T-cell (primary cell): ENCODE results near the gene DDT. TPM values are rescaled to one million over a fixed set of nuclear protein-coding genes. Genes with fewer than 3 reads are reported as not detected.

ENCODE experiments used
- ATAC-seq, 4 experiments: fragments of 200-7000 bp in 3 of 4; fragments of 150-1000 bp in 1 of 4; cut with Tn5 transposase; replicated peaks in 1 of 4; 1 replicate in 3 of 4; 2 replicates in 1 of 4; pipeline ENCODE4 v1.10.0; 2021; ENCODE audit warnings: moderate library complexity in 3 of 4, mild to moderate bottlenecking in 2 of 4, moderate number of reproducible peaks in 1 of 4
- CTCF ChIA-PET, 2 donors: fragments of 300-600 bp; sonication (Branson Sonifier 250); formaldehyde crosslinking; loops; one replicate each; lab custom pipeline; 2022; ENCODE audit warnings: antibody characterized with exemption in 2 of 2; lab: Charles Lee
- POLR2A ChIA-PET, 2 donors: fragments of 300-600 bp; sonication (Branson Sonifier 250); formaldehyde crosslinking; loops; one replicate each; lab custom pipeline; 2022; ENCODE audit warnings: antibody characterized with exemption in 2 of 2; lab: Charles Lee
- DNase-seq, 35 experiments: peaks; one replicate each; pipeline versions ENCODE4 v3.0.0 to v3.0.0-alpha.2; 2013 to 2023
- H3K27ac ChIP-seq: one replicate; pipeline ENCODE4 v1.5.1; 2013; ENCODE audit warnings: low read length
- H3K27me3 ChIP-seq, 2 experiments: replicated peaks in 1 of 2; 1 replicate in 1 of 2; 2 replicates in 1 of 2; pipeline versions ENCODE4 v1.6.1 to v1.7.0; 2013; ENCODE audit warnings: low read length in 1 of 2, mixed read lengths in 1 of 2; ENCODE audit not compliant: control insufficient read depth in 2 of 2, insufficient read depth in 2 of 2; ENCODE audit errors: extremely low read depth in 1 of 2
- H3K36me3 ChIP-seq, 2 donors: 1 replicate in 1 of 2; 2 replicates in 1 of 2; pipeline versions ENCODE4 v1.6.1 to v1.7.0; 2013; ENCODE audit warnings: low read length in 1 of 2; ENCODE audit not compliant: control insufficient read depth in 2 of 2, insufficient read depth in 1 of 2; ENCODE audit errors: extremely low read depth in 1 of 2
- H3K4me1 ChIP-seq, 2 experiments: 1 replicate in 1 of 2; 2 replicates in 1 of 2; pipeline versions ENCODE4 v1.6.1 to v1.7.0; 2013; ENCODE audit warnings: low read length in 2 of 2, mixed read lengths in 1 of 2; ENCODE audit not compliant: insufficient read depth in 2 of 2, control insufficient read depth in 1 of 2; ENCODE audit errors: extremely low read depth in 1 of 2
- H3K4me3 ChIP-seq, 2 donors: 1 replicate in 1 of 2; 2 replicates in 1 of 2; pipeline versions ENCODE4 v1.5.1 to v1.7.0; 2013; ENCODE audit warnings: mild to moderate bottlenecking in 2 of 2, low read length in 1 of 2, moderate library complexity in 1 of 2; ENCODE audit not compliant: control insufficient read depth in 1 of 2; ENCODE audit errors: extremely low read depth in 1 of 2
- H3K9me3 ChIP-seq: 2 replicates; pipeline ENCODE4 v1.7.0; 2013
- H3K27ac Mint-ChIP-seq, 2 donors: one replicate each; pipeline ENCODE4 v1.8.0; 2020 to 2021; ENCODE audit warnings: mild to moderate bottlenecking in 2 of 2, mixed read lengths in 2 of 2
- H3K27me3 Mint-ChIP-seq, 2 donors: one replicate each; pipeline ENCODE4 v1.8.0; 2021 to 2022; ENCODE audit warnings: mixed read lengths in 2 of 2
- H3K36me3 Mint-ChIP-seq: one replicate; pipeline ENCODE4 v1.8.0; 2021; ENCODE audit warnings: mixed read lengths
- H3K4me1 Mint-ChIP-seq, 3 donors: one replicate each; pipeline ENCODE4 v1.8.0; 2020 to 2022; ENCODE audit warnings: mixed read lengths in 3 of 3, mild to moderate bottlenecking in 1 of 3
- H3K4me3 Mint-ChIP-seq, 3 donors: one replicate each; pipeline ENCODE4 v1.8.0; 2020 to 2022; ENCODE audit warnings: mild to moderate bottlenecking in 3 of 3, mixed read lengths in 3 of 3, moderate library complexity in 3 of 3
- H3K9me3 Mint-ChIP-seq, 3 donors: one replicate each; pipeline ENCODE4 v1.8.0; 2020 to 2022; ENCODE audit warnings: mixed read lengths in 3 of 3
- WGBS: methylation state at CpG from one replicate; pipeline ENCODE4 v1.1.5; 2013; ENCODE audit warnings: missing lambda C conversion rate; ENCODE audit not compliant: insufficient coverage; 5-methylcytosine and 5-hydroxymethylcytosine counted together
- total RNA-seq, 35 experiments: library from RNA in 6 of 35; stranded (reverse) in 6 of 35; fragments of 120-200 nt in 1 of 35; gene quantifications; one replicate each; pipeline versions ENCODE4 v1.2.1 to v1.2.4 and lab custom pipeline; 2013 to 2026

DDT gene
- total RNA-seq, 5 donors from 2014 or later (not counting 1 experiment from before 2014, with no cell fraction given), result 72.5 to 122 (median 94.3) TPM

GRCh38 chr22:24009227-24010017, 35.2 kb upstream of the DDT start:
- Mint-ChIP-seq H3K9me3 (no peaks in the 10 kb centered on the region), H3K27ac (peak overlapping the region in 1 of 2 donors; percentile 62), H3K4me1 (peaks cover 25 to 39% (median 28%) of the 10 kb centered on the region in 3 donors), H3K36me3 (no peaks in the 10 kb centered on the region), H3K4me3 (peak overlapping the region in 1 of 3 donors; percentile 59), H3K27me3 (no peaks in the 10 kb centered on the region)
- CTCF ChIA-PET, result interaction anchor here in 1 of 2 donors (1.7 kb wide), 1 partner anchor 148 kb away, joined by 4 read pairs; no protein-coding TSS in a partner anchor
- DNase-seq, result no peak
- Histone ChIP-seq H3K36me3 (no peaks in the 10 kb centered on the region), H3K9me3 (no peaks in the 10 kb centered on the region), H3K27me3 (peaks cover 0 to 25% of the 10 kb centered on the region in 2 experiments), H3K4me3 (no peak overlapping the region), H3K27ac (no peak overlapping the region), H3K4me1 (peaks cover 3 to 17% of the 10 kb centered on the region in 2 experiments)
- 95% methylated on average over 7 of the region's 7 CpGs for WGBS
- POLR2A ChIA-PET, result interaction anchor here (0.6 kb wide), 3 partner anchors 38 to 351 kb away, joined by 3 to 7 read pairs (median 5); no protein-coding TSS in a partner anchor
- no peak for ATAC-seq

DNA sequence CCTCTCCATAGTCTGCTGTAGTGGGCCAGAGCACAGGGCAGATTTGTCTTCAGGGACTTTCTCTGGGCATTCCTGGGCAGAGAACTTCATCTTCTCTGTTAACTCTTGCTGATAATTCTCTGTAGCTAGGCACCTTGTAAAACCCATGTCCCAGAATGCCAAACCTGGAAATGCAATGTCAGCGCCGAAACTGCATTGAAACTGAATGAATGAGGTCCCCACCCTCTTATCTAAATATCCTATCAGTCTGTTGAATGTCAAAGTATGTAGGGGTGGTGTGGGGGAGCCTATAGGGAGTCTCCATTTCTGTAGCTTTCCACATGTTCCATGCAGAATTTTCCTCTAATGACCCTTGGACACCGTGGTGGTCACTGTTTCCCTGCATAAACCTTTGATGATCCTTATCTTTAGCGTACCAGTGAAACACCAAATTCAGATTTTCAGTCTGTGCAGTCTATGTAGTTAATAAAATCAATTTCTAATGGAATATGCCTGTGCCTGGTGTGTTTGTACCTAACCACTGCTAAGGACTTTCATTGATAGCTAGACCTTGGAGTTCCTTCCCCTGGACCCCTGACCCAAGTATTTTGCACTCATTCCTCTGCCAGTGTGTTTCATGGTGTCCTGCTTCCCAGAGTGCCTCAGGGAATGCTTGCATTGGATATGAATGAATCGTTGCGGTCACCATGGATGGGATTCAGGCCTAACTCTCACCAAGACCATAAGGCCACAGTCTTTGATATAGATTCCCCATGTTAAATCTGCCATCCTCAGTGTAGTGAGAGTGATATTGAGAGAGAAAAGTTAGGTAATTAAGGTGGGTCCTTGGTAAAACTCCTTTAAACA, 34.4 kb upstream of the DDT start:
- H3K4me1 Mint-ChIP-seq, result peaks cover 20 to 32% (median 22%) of the 10 kb centered on the region in 3 donors
- CTCF ChIA-PET, result no interaction called here
- DNase-seq (no peak), ATAC-seq (no peak)
- Histone ChIP-seq H3K27me3 (peaks cover 0 to 32% of the 10 kb centered on the region in 2 experiments), H3K36me3 (no peaks in the 10 kb centered on the region), H3K9me3 (no peaks in the 10 kb centered on the region), H3K27ac (no peak overlapping the region), H3K4me1 (peaks cover 3 to 17% of the 10 kb centered on the region in 2 experiments), H3K4me3 (no peak overlapping the region)
- no peaks in the 10 kb centered on the region for H3K27me3 Mint-ChIP-seq
- no peaks in the 10 kb centered on the region for H3K36me3 Mint-ChIP-seq
- no peak overlapping the region for H3K27ac Mint-ChIP-seq
- POLR2A ChIA-PET, result interaction anchor here (0.6 to 0.7 kb wide), 3 partner anchors 169 to 352 kb away, joined by 3 to 7 read pairs (median 5); no protein-coding TSS in a partner anchor
- WGBS, result no CpG with 5 or more reads among the region's 6 CpGs
- no peak overlapping the region for H3K4me3 Mint-ChIP-seq
- H3K9me3 Mint-ChIP-seq, result no peaks in the 10 kb centered on the region

DNA sequence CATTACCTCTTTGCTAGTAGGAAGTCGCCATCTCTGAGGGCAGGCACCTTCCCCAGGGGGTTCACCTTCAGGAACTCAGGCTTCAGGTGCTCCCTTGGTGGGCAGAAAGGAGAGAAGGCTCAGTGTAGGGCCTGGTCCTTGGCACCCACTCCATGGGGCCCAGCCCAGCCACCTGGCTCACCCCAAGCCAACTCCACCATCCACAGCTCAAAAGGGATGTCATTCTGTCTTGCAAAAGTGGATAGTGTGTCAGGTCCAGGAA, 33.7 kb upstream of the DDT start:
- H3K9me3 ChIP-seq, result no peaks in the 10 kb centered on the region
- Mint-ChIP-seq H3K27me3 (no peaks in the 10 kb centered on the region), H3K27ac (no peak overlapping the region), H3K36me3 (no peaks in the 10 kb centered on the region), H3K4me1 (peaks cover 15 to 27% (median 17%) of the 10 kb centered on the region in 3 donors), H3K9me3 (no peaks in the 10 kb centered on the region), H3K4me3 (no peak overlapping the region)
- H3K4me1 ChIP-seq, result peaks cover 3 to 15% of the 10 kb centered on the region in 2 experiments
- WGBS, result 67% methylated on average over 1 of the region's 1 CpG
- CTCF ChIA-PET, result no interaction called here
- H3K4me3 ChIP-seq, result no peak overlapping the region
- H3K27ac ChIP-seq, result no peak overlapping the region
- POLR2A ChIA-PET, result interaction anchor here in 1 of 2 donors (0.7 kb wide), 1 partner anchor 312 kb away, joined by 3 read pairs; no protein-coding TSS in a partner anchor
- peaks cover 0 to 36% of the 10 kb centered on the region in 2 experiments for H3K27me3 ChIP-seq
- no peak for DNase-seq
- no peak for ATAC-seq
- H3K36me3 ChIP-seq, result no peaks in the 10 kb centered on the region

DNA sequence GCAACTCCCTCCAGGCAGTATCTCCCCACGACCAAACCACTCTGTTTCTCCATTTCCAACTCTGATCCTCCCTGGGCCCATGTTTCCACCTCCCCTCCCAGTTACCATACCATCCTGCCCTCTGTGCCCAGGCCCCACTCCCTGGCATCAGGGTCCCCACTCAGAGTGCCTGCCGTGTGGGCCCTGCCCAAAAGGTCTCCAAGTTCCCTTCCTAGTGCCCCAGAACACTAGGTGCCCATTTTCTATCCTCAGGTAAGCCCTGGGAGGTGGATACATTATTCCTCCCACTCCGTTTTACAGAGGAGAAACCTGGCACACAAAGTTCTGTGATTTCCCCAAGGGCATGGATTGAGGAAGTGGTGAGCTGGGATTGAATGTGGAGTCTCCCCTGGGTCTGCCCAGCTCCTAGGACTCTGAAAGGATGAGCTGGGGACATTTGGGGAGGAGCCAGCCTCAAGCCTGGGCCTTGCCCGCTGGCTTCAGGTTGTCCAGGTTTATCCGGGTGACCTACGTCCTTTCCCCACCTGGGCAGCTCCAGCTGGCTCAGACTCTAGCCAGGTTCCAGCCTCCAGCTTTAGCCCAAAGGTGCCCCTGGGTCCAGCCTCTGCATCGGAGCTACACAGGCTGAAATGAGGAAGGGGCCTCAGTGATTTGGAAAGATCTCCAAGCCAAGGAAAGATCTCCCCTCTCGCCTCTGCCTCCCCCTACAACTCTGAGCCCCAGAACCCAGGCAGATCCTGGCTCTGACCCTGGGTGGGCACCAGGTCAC, 33.2 kb upstream of the DDT start:
- H3K4me1 Mint-ChIP-seq, result peaks cover 13 to 25% (median 15%) of the 10 kb centered on the region in 3 donors

GRCh38 chr22:24006914-24007214, 32.6 kb upstream of the DDT start:
- Mint-ChIP-seq H3K9me3 (no peaks in the 10 kb centered on the region), H3K27me3 (peaks cover 3 to 4% of the 10 kb centered on the region in 2 donors), H3K27ac (no peak overlapping the region), H3K4me1 (peaks cover 9 to 19% (median 12%) of the 10 kb centered on the region in 3 donors), H3K4me3 (no peak overlapping the region), H3K36me3 (no peaks in the 10 kb centered on the region)
- WGBS, result 87% methylated on average over 6 of the region's 6 CpGs
- Histone ChIP-seq H3K4me1 (peaks cover 0 to 7% of the 10 kb centered on the region in 2 experiments), H3K27me3 (peaks cover 0 to 42% of the 10 kb centered on the region in 2 experiments), H3K4me3 (no peak overlapping the region), H3K27ac (no peak overlapping the region), H3K36me3 (no peaks in the 10 kb centered on the region), H3K9me3 (no peaks in the 10 kb centered on the region)
- no peak for ATAC-seq
- CTCF ChIA-PET, result interaction anchor here in 1 of 2 donors (0.6 kb wide), 1 partner anchor 148 kb away, joined by 4 read pairs; no protein-coding TSS in a partner anchor
- no peak for DNase-seq
- POLR2A ChIA-PET, result interaction anchor here in 1 of 2 donors (0.6 kb wide), 1 partner anchor 209 kb away, joined by 3 read pairs; no protein-coding TSS in a partner anchor

More for the DNA sequence above, 33.2 kb upstream of the DDT start:
- no peaks in the 10 kb centered on the region for H3K36me3 Mint-ChIP-seq
- peaks cover 0 to 37% of the 10 kb centered on the region in 2 experiments for H3K27me3 ChIP-seq
- CTCF ChIA-PET, result no interaction called here
- ATAC-seq (no peak), DNase-seq (no peak)
- H3K4me1 ChIP-seq, result peaks cover 2 to 10% of the 10 kb centered on the region in 2 experiments
- no peak overlapping the region for H3K4me3 ChIP-seq
- POLR2A ChIA-PET, result no interaction called here
- no peak overlapping the region for H3K27ac Mint-ChIP-seq
- H3K9me3 Mint-ChIP-seq, result no peaks in the 10 kb centered on the region
- H3K27me3 Mint-ChIP-seq, result no peaks in the 10 kb centered on the region
- H3K9me3 ChIP-seq, result no peaks in the 10 kb centered on the region
- 76% methylated on average over 6 of the region's 8 CpGs for WGBS
- H3K36me3 ChIP-seq, result no peaks in the 10 kb centered on the region
- H3K27ac ChIP-seq, result no peak overlapping the region
- H3K4me3 Mint-ChIP-seq, result no peak overlapping the region
